Activated T-helper 1 cell treated with Interleukin-2 at 50 U/mL for 16 hours (primary cell): ENCODE data around the gene TBC1D24.

Experiments
- DNase-seq: peaks from one replicate; pipeline ENCODE4 v3.0.0-alpha.2; 2020; ENCODE audit warnings: low read depth

The TBC1D24 gene

GRCh38 chr16:2517954-2518605, 43.2 kb downstream of the TBC1D24 start:
- no peak for DNase-seq

DNA sequence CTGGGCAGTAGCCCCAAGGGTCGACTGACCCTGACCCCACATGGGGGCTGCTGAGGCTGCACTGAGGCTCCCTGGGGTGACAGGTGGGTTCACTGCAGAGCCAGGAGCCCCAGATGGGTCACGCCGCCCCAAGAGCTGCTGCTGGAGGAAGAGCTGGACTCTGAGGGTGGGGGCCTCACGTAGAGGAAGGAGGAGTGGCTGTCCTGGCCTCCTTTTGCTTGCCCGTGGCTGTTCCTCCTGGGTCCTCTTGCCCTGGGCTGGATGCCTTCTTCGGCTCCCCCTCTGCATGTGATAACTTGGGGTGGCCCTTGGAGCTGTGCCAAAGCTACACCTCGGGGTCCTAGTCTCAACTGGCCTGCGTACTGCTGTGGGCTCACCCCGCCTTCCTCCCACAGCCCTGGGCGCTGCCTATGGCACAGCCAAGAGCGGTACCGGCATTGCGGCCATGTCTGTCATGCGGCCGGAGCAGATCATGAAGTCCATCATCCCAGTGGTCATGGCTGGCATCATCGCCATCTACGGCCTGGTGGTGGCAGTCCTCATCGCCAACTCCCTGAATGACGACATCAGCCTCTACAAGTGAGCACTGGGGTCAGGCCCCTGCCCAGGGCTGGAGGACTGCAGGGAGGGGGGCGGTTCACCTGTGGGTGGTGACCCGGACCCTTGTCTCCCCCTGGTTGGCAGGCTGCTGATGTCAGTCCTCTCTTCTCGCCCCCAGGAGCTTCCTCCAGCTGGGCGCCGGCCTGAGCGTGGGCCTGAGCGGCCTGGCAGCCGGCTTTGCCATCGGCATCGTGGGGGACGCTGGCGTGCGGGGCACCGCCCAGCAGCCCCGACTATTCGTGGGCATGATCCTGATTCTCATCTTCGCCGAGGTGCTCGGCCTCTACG, 44.1 kb downstream of the TBC1D24 start:
- DNase-seq, result no peak

DNA sequence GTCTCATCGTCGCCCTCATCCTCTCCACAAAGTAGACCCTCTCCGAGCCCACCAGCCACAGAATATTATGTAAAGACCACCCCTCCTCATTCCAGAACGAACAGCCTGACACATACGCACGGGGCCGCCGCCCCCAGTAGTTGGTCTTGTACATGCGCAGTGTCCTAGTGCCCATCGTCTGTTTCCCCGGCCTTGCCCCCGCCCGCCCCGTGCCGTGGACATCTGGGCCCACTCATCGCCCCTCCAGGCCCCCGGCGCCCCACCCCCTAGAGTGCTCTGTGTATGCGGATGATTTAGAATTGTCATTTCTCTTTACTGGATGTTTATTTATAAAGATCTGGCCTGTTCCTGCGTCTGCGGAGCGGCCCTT, 44.8 kb downstream of the TBC1D24 start:
- DNase-seq, result no peak

GRCh38 chr16:2520097-2520783, 45.3 kb downstream of the TBC1D24 start, which contains the start of gene AMDHD2:
Gene AMDHD2, plus strand, starts transcription at chr16:2520371. Its CDS starts 88 bp downstream, at chr16:2520459.
- peak; percentile 84 for DNase-seq

DNA sequence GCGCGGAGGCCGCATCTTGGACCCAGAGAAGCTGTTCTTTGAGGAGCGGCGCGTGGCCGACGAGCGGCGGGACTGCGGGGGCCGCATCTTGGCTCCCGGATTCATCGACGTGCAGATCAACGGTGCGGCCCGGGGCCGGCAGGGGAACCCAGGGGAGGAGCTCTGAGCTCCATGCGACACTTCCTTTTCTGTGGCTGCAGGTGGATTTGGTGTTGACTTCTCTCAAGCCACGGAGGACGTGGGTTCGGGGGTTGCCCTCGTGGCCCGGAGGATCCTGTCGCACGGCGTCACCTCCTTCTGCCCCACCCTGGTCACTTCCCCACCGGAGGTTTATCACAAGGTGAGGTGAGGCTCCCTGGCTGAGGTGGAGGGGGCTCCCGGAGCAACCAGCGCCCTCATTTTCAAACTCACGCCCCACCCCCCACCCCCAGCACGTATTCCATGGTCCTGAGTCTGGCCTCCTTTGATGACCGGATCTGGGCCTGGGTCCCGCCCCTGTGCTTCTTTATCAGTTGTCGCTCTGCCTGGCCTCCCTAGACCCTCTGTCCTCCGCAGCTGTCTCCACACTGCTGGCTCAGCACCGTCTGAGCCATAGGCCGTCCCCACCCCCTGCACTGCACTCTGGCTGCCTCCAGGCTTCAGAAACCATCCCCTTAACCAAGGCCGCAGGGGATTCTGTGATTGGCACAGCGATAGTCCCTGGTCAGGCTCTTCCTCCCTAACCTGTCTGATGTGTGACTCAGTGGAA, 46.0 kb downstream of the TBC1D24 start:
- peak; percentile 51 for DNase-seq

DNA sequence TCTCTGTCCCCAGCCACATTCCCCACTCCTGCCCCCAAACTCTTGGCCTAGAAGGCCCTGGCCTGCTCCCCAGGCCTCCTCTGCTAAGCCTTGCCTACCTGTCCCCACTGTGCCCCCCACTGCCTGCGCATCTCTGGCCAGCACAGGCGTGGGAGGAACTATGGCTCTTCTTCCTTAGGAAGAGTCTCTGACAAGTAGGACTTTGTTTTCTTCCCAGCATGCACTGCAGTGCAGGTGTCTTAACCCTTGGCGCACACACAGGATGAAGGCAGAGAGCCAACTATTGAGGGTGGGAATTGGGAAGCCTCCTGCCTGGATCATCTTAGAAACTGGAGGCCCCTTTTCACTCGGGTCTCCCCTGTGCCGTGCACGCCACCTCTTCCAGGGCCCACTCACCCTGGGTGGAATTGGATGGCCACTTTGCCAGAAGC, 48.9 kb downstream of the TBC1D24 start:
- no peak for DNase-seq

- DNase-seq, result no peak
Measured at GRCh38 chr16:2524339-2524938, 49.5 kb downstream of the TBC1D24 start.

- DNase-seq, result no peak
Measured at GRCh38 chr16:2526135-2526534, 51.2 kb downstream of the TBC1D24 start.

DNA sequence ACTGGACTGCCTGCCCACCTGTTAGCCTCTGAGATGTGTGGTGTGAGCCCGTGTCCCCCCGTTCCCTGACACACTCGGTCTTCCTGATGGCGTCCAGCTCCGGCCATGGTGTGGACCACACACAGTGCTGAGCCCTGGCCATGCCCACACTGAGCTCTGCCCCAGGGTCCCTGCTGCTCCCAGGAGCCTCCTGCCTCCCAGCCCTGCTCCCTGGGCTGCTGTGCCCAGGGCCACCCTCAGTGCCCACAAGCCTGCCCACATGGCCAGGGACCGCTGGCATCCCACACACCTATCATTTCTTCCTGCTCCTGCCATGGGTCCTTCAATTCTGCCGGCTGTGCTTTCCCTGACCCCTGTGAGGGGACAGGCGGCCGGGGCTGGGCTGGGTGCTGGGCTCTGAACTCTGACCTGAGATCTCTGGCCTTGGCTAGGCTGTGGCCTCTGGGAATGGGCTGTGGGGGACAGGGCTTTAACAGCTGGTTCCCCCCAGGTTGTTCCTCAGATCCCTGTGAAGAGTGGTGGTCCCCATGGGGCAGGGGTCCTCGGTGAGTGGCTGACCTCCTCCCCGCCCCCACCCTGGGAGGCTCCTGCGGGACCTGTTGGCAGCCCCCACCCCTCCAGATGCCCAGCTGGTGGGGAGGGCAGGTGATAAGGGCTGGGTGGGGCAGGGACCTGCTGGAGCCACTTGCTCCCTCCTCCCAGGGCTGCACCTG, 52.3 kb downstream of the TBC1D24 start:
- no peak for DNase-seq

DNA sequence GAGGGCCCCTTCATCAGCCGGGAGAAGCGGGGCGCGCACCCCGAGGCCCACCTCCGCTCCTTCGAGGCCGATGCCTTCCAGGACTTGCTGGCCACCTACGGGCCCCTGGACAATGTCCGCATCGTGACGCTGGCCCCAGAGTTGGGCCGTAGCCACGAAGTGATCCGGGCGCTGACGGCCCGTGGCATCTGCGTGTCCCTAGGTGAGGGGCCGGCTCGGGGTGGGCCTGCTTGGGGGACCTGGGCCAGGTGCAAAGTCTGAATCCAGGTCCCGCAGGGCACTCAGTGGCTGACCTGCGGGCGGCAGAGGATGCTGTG, 52.8 kb downstream of the TBC1D24 start:
- no peak for DNase-seq

DNA sequence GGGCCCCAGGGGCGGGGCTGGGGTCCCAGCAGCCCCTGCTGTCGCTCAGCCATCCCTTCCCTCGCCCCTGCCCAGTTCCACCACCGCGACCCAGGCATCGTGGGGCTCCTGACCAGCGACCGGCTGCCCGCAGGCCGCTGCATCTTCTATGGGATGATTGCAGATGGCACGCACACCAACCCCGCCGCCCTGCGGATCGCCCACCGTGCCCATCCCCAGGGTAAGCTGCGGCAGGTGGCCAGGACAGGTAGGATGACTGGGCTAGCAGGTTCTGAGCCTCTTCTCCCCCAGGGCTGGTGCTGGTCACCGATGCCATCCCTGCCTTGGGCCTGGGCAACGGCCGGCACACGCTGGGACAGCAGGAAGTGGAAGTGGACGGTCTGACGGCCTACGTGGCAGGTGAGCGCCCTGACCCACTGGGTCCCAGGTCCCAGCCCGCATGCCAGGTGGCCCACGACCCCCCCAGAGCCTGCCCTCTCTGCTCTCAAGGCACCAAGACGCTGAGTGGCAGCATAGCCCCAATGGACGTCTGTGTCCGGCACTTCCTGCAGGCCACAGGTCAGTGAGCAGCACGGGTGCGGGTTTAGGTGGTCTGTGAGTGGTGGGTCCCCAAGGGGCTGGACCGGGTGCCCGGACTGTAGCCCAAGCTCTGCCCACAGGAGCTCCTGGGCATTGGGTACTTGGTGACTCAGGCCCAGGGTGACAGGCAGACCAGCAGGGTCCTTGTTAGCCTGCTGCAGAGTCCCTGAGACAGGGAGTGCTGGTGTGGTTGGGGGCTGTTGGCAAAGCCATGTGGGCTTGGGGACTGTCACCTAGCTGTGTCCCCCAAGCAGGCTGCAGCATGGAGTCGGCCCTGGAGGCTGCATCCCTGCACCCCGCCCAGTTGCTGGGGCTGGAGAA, 53.5 kb downstream of the TBC1D24 start:
- DNase-seq, result no peak

GRCh38 chr16:2529061-2529931, 54.4 kb downstream of the TBC1D24 start:
- DNase-seq, result no peak

GRCh38 chr16:2529961-2530628, 55.2 kb downstream of the TBC1D24 start:
- DNase-seq, result no peak

- no peak for DNase-seq
Measured at GRCh38 chr16:2530629-2531318, 55.8 kb downstream of the TBC1D24 start.

- DNase-seq, result no peak
Measured at GRCh38 chr16:2531371-2531695, 56.4 kb downstream of the TBC1D24 start, which contains the start of gene CEMP1. Gene CEMP1, minus strand, starts transcription at chr16:2531408. Its CDS starts 335 bp downstream, at chr16:2531073.

DNA sequence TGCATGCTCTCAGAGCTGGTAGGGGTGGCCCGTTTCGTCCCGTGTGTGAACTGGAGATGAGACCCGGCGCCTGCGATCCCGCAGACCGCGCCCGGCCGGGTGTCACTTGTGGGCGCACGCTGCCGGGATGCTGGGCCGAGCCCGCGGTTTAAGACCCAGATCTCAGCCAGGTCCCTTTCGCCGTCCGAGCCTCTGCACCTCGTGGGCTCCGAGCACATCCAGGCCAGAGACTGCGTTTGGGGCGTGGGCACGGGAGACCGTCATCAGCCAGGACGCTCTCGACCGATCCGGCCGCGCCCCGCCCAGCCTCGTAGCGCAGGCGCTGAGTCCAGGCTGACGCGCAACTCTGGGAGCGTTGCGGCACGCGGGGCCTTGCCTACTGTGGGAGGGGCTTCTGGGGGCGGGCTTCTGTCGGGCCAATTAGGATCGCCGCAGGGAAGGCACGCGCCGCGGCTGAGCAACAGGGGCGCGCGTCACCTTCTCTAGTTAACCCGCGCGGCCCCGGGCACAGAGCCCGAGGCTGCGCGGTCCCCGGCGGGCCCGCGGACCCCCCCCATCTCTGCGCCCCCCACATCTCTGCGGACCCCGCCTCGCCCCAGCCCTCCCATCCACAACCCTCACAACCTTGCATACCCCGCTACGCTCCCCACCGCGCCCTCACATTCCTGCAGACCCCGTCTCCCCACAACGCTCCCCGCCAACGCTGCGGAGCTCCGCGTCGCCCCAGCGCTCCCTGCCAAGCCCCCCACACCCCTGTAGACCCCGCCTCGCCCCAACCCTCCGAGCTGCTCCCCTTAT, 57.0 kb downstream of the TBC1D24 start:
- peak; percentile 96 for DNase-seq
